Testis (tissue), 3 donors: ENCODE data around the gene RAMACL. TPM values are rescaled to one million over a fixed set of nuclear protein-coding genes. Genes with fewer than 3 reads are reported as not detected.
A peak's percentile ranks its signal among the peaks of the same experiment; 100 is the strongest.

ENCODE experiments used
- DNase-seq: peaks from one replicate; pipeline ENCODE4 v3.0.0-alpha.2; 2019
- H3K27ac ChIP-seq, 2 donors: fragments of 200-600 bp; sonication (generic); one replicate each; pipeline ENCODE4 v1.5.1; 2019
- H3K27me3 ChIP-seq: fragments of 200-600 bp; sonication (generic); one replicate; pipeline ENCODE4 v1.5.1; 2019
- H3K36me3 ChIP-seq: fragments of 200-600 bp; sonication (generic); one replicate; pipeline ENCODE4 v1.5.1; 2017; ENCODE audit warnings: low read depth; ENCODE audit errors: missing control alignments
- H3K4me1 ChIP-seq: fragments of 200-600 bp; sonication (generic); one replicate; pipeline ENCODE4 v1.5.1; 2019
- H3K4me3 ChIP-seq, 2 donors: fragments of 200-600 bp; sonication (generic); one replicate each; pipeline ENCODE4 v1.5.1; 2017 to 2019
- H3K9me3 ChIP-seq: fragments of 200-600 bp; sonication (generic); one replicate; pipeline ENCODE4 v1.5.1; 2017
- POLR2A ChIP-seq: fragments of 450-650 bp; IDR thresholded peaks from one replicate; pipeline ENCODE4 v1.6.1; 2017; ENCODE audit warnings: antibody characterized with exemption, mild to moderate bottlenecking, moderate library complexity
- WGBS, 2 donors: methylation state at CpG; one replicate each; pipeline ENCODE4 v1.1.5; 2018; 5-methylcytosine and 5-hydroxymethylcytosine counted together
- intact Hi-C: fragments of 100-400 bp; cut with DNase I; formaldehyde crosslinking; loops from one replicate; pipeline ENCODE4 v1.15.1; 2023; ENCODE audit warnings: low total_unique reads
- polyA plus RNA-seq: library from polyadenylated mRNA; stranded (reverse); fragments of 350-450 nt; fragmentation: Illumina TruSeq; extraction: RNeasy Lipid Tissue Mini Kit (QIAGEN cat#74804); gene quantifications from one replicate; pipeline ENCODE4 v1.2.3, GENCODE V29; 2014; ENCODE audit warnings: low read depth, low replicate concordance; ENCODE audit not compliant: insufficient read depth
- total RNA-seq, 2 donors: library from RNA; depleted of rRNA; stranded (reverse); fragments of >200 nt; gene quantifications; one replicate each; pipeline ENCODE4 v1.2.3, GENCODE V29; 2016
- TF ChIP-seq, protein P1 (sequence below), 3 experiments: fragments of 450-650 bp in 2 of 3; fragments of 200-600 bp in 1 of 3; sonication (generic) in 1 of 3; IDR thresholded peaks; one replicate each; pipeline ENCODE4 v1.5.1; 2016 to 2019; ENCODE audit warnings: antibody characterized with exemption in 3 of 3, mild to moderate bottlenecking in 2 of 3, moderate library complexity in 1 of 3

Gene RAMACL
- total and polyA plus RNA-seq, 3 donors from 2014 or later, result 1.7 to 1.9 TPM; not detected in 1

DNA sequence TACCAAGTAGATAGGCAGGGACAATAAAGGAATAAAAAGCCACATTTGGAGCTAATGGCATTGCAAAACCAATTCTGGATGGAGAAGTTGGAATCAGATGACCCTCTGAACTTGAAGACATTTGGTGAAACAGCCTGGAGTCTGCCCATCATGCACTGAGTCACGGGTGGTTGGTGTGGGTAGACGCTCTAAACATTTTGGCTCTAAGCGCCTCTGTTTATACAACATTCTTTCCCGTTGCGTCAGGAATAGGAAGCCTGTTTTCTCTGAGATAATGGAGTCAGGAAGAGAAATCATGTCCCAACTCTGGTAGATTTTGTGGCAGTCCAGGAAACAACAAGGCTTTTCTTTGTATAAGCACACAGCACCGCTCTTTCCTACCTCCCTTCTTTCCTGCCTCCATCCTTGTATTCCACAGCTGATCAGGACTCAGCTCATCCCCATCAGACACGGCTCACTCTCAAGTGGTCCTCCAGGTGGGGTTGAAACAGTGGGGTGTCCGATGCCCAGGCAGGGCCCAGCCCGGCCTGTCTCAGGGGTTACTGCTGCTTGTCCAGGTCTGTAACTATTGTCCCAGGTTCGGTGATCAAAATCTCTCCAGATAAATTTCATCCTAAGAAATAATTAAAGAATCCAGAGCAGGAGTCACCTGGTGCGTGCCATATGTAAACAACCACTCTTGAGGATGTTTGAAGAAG lies 12.1 kb upstream of the RAMACL start:
- no peak for DNase-seq
- Histone ChIP-seq H3K36me3 (no peaks in the 10 kb centered on the region), H3K27me3 (no peaks in the 10 kb centered on the region), H3K27ac (peak overlapping the region in 1 of 2 donors; percentile 50), H3K9me3 (no peaks in the 10 kb centered on the region), H3K4me1 (no peaks in the 10 kb centered on the region), H3K4me3 (no peak overlapping the region)
- 80 to 83% methylated on average over 11 of the region's 11 CpGs for WGBS, 2 donors
- intact Hi-C loops, result no loop called here
- TF ChIP-seq POLR2A, result no peak
- TF ChIP-seq, protein P1, sequence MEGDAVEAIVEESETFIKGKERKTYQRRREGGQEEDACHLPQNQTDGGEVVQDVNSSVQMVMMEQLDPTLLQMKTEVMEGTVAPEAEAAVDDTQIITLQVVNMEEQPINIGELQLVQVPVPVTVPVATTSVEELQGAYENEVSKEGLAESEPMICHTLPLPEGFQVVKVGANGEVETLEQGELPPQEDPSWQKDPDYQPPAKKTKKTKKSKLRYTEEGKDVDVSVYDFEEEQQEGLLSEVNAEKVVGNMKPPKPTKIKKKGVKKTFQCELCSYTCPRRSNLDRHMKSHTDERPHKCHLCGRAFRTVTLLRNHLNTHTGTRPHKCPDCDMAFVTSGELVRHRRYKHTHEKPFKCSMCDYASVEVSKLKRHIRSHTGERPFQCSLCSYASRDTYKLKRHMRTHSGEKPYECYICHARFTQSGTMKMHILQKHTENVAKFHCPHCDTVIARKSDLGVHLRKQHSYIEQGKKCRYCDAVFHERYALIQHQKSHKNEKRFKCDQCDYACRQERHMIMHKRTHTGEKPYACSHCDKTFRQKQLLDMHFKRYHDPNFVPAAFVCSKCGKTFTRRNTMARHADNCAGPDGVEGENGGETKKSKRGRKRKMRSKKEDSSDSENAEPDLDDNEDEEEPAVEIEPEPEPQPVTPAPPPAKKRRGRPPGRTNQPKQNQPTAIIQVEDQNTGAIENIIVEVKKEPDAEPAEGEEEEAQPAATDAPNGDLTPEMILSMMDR (IDR thresholded peaks at IDR 0.05), result no peak

DNA sequence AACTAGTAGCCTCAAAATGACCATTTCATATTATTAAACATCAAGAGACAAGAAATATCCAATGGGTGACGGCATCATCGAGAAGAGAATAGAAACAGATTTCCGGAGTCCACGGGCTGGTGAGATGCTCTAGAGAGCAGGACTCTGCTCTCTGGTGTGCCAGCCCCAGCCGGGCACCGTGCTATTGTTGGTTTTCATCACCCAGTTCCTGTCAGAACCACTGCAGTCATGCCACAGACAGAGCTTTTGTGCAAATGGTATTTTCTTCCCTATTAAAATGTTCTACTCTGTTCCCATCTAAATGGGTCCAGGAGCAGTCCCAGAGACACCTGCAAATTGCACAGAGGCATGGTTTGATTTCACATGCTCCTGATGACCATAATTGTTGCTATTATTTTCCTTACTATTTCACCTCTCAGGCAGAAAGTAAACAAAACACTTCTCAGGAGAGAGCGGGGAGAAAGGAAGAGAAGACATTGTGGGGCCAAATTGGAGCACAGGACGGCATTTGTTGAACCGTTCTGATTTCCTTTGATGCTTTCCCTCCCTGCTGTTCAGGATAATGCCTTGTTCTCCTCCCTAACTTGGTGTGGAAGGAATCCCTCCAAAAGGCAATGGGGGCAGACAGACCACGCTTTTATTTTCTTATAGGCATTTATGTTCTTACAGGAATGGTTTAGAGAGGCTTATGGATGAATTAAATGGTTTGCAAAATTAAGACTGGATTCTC lies 11.4 kb upstream of the RAMACL start:
- no peak for DNase-seq
- TF ChIP-seq POLR2A, result no peak
- TF ChIP-seq, protein P1 (IDR thresholded peaks at IDR 0.05), result no peak
- no peaks in the 10 kb centered on the region for H3K9me3 ChIP-seq
- H3K4me3 ChIP-seq, result no peak overlapping the region
- H3K36me3 ChIP-seq, result no peaks in the 10 kb centered on the region
- intact Hi-C loops, result no loop called here
- WGBS, 2 donors, result 77 to 83% methylated on average over 10 of the region's 10 CpGs
- no peaks in the 10 kb centered on the region for H3K4me1 ChIP-seq
- H3K27ac ChIP-seq, result no peak overlapping the region
- no peaks in the 10 kb centered on the region for H3K27me3 ChIP-seq

DNA sequence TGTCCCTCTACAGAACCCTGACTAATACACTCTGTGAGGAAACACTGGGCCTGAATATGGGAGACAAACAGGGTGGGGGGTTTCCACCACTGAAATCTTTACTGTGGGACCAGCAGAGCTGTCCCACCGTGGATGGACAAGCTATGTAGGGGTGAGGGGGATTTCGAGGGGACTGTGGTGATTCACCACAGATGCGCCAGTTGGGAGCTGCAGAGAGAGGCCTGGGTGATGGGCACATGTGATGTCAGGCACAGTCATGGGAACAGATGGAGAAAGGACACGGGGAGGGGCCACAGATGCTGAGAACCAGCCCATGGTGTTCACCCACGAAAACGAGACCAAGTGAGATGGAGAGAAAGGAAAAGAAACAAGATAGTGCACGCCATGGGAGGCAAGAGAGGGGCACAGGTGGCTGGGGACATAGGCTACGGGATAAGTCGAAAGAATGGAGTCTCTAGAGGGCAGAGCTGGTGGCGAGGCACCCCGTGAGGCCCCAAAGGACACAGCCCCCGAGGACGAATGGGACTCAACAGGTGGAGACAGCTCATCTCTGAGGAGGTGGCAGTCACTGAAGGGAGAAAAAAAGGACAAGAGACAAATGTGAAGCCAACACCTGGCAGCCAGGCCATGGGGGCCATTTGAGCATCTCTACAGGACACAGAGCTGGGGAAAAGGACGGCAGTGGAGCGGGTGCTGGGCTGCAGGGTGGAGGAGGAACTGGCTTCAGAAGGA lies 10.5 kb upstream of the RAMACL start:
- intact Hi-C loops, result no loop called here
- Histone ChIP-seq H3K4me3 (no peak overlapping the region), H3K27ac (no peak overlapping the region), H3K27me3 (no peaks in the 10 kb centered on the region), H3K4me1 (no peaks in the 10 kb centered on the region), H3K9me3 (no peaks in the 10 kb centered on the region), H3K36me3 (no peaks in the 10 kb centered on the region)
- TF ChIP-seq, protein P1 (IDR thresholded peaks at IDR 0.05), result no peak
- no peak for TF ChIP-seq POLR2A
- 92 to 94% methylated on average over 15 of the region's 15 CpGs for WGBS, 2 donors
- DNase-seq, result no peak

DNA sequence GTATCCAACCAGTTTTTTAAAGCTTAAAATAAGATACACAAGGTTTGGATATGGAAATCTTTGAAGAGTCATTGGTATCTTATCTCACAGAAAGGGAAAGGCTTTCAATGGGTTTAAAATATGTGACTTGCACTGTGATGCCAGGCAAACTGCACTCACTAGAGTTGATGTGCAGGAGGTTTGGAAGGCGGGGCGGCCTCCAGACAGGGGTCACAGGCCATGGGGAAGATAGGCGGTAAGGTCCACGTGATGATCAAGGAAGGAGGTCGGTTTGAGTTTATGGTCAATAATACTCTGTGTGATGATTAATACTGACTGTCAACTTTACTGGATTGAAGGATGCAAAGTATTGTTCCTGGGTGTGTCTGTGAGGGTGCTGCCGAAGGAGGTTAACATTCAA lies 9.5 kb upstream of the RAMACL start:
- intact Hi-C loops, result no loop called here
- no peaks in the 10 kb centered on the region for H3K9me3 ChIP-seq
- no peaks in the 10 kb centered on the region for H3K27me3 ChIP-seq
- 93% methylated on average over 6 of the region's 6 CpGs for WGBS, 2 donors
- H3K4me1 ChIP-seq, result no peaks in the 10 kb centered on the region
- no peak for DNase-seq
- no peak for TF ChIP-seq POLR2A
- TF ChIP-seq, protein P1 (IDR thresholded peaks at IDR 0.05), result no peak
- no peak overlapping the region for H3K27ac ChIP-seq
- H3K4me3 ChIP-seq, result no peak overlapping the region
- no peaks in the 10 kb centered on the region for H3K36me3 ChIP-seq
